Spleen (tissue), 11 donors: Measurements from ENCODE around the gene CSNK1D. TPM values are rescaled to one million over a fixed set of nuclear protein-coding genes. Genes with fewer than 3 reads are reported as not detected.
"Not testable (repeated sequence)": the region's sequence is repeated elsewhere in the genome, so short reads cannot be mapped to it uniquely, and the experiment has no call there.

Source experiments
- DNase-seq: peaks from one replicate; pipeline ENCODE4 v3.0.0-alpha.2; 2020
- H3K27ac ChIP-seq, 8 donors: fragments of 200-600 bp; sonication (generic) in 7 of 8; 1 replicate in 4 of 8; 2 replicates in 4 of 8; pipeline versions ENCODE4 v1.5.0 to v1.8.0; 2016 to 2021; ENCODE audit warnings: inconsistent platforms in 4 of 8, mild to moderate bottlenecking in 4 of 8, moderate library complexity in 1 of 8
- H3K27me3 ChIP-seq, 7 donors: fragments of 200-600 bp; sonication (generic) in 6 of 7; replicated peaks in 1 of 7; 1 replicate in 4 of 7; 2 replicates in 3 of 7; pipeline versions ENCODE4 v1.5.0 to v1.8.0; 2016 to 2021; ENCODE audit warnings: inconsistent platforms in 3 of 7, mild to moderate bottlenecking in 1 of 7
- H3K36me3 ChIP-seq, 6 donors: fragments of 200-600 bp; sonication (generic) in 5 of 6; 1 replicate in 4 of 6; 2 replicates in 2 of 6; pipeline versions ENCODE4 v1.5.0 to v1.8.0; 2016 to 2021; ENCODE audit warnings: inconsistent platforms in 2 of 6
- H3K4me1 ChIP-seq, 6 donors: fragments of 200-600 bp; sonication (generic) in 5 of 6; 1 replicate in 3 of 6; 2 replicates in 3 of 6; pipeline versions ENCODE4 v1.5.0 to v1.8.0; 2016 to 2021; ENCODE audit warnings: inconsistent platforms in 3 of 6
- H3K4me3 ChIP-seq, 8 donors: fragments of 200-600 bp; sonication (generic) in 7 of 8; 1 replicate in 4 of 8; 2 replicates in 4 of 8; pipeline versions ENCODE4 v1.5.0 to v1.8.0; 2016 to 2021; ENCODE audit warnings: inconsistent platforms in 4 of 8, mild to moderate bottlenecking in 4 of 8, moderate library complexity in 2 of 8
- H3K9me3 ChIP-seq, 8 donors: fragments of 200-600 bp; sonication (generic) in 7 of 8; 1 replicate in 4 of 8; 2 replicates in 4 of 8; pipeline versions ENCODE4 v1.5.0 to v1.8.0; 2016 to 2021; ENCODE audit warnings: inconsistent platforms in 4 of 8
- CTCF ChIP-seq, 11 experiments: fragments of 200-600 bp in 7 of 11; fragments of 450-650 bp in 4 of 11; sonication (generic) in 4 of 11; IDR thresholded peaks in 8 of 11; conservative IDR thresholded peaks in 3 of 11; 1 replicate in 7 of 11; 2 replicates in 4 of 11; pipeline versions ENCODE4 v1.4.0 to v1.8.0; 2016 to 2021; ENCODE audit warnings: antibody characterized with exemption in 11 of 11, inconsistent platforms in 4 of 11, mild to moderate bottlenecking in 1 of 11
- POLR2A ChIP-seq, 3 donors: fragments of 450-650 bp; IDR thresholded peaks; one replicate each; pipeline ENCODE4 v1.5.1; 2017; ENCODE audit warnings: antibody characterized with exemption in 3 of 3, mild to moderate bottlenecking in 1 of 3
- POLR2AphosphoS5 ChIP-seq, 3 donors: sonication (generic); formaldehyde crosslinking; IDR thresholded peaks; one replicate each; pipeline ENCODE4 v1.5.1; 2017; ENCODE audit warnings: antibody characterized with exemption in 3 of 3
- WGBS, 5 donors: extraction: QIAGEN DNeasy Blood & Tissue Kit in 3 of 5; methylation state at CpG; one replicate each; pipeline versions ENCODE4 v1.1.5 to v1.1.7; 2013 to 2018; 5-methylcytosine and 5-hydroxymethylcytosine counted together
- intact Hi-C: fragments of 100-400 bp; cut with DNase I; formaldehyde crosslinking; loops from one replicate; pipeline ENCODE4 v1.15.0; 2023; ENCODE audit warnings: low total_unique reads
- microRNA-seq, 3 donors: library from miRNA; unstranded; fragments of <30 nt; microRNA quantifications; one replicate each; pipeline versions ENCODE4 to v1.1.0, GENCODE V29; 2019 to 2020
- polyA plus RNA-seq, 3 donors: library from polyadenylated mRNA; stranded (reverse); fragments of 200-250 nt; gene quantifications; one replicate each; pipeline ENCODE4 v1.2.1, GENCODE V29; 2013
- total RNA-seq, 7 donors: library from RNA; depleted of rRNA in 3 of 7; stranded (reverse); fragments of >200 nt in 3 of 7; fragmentation: NEBNext Ultra II Directional in 4 of 7; extraction: Animal tissue kit (Norgen Biotek cat#: 25700) in 4 of 7; gene quantifications; one replicate each; pipeline versions ENCODE4 v1.1.0 to v1.2.1, GENCODE V29; 2016 to 2021
- donor health status: healthy with polysubstance abuse.
- donor health status: DM: no; HTN: no; CAD: no; lungs with moderate emphysema.
- donor health status: DM: no; HTN: no; CAD: no.
- donor health status: Bipolar disorder and iron deficiency.
- donor health status: healthy.
- donor health status: DM: no; HTN: no; CAD: no.
- donor health status: DM: yes; HTN: yes; CAD: no.

CSNK1D gene
- total and polyA plus RNA-seq, 10 donors, result 46.5 to 216 (median 119) TPM

DNA sequence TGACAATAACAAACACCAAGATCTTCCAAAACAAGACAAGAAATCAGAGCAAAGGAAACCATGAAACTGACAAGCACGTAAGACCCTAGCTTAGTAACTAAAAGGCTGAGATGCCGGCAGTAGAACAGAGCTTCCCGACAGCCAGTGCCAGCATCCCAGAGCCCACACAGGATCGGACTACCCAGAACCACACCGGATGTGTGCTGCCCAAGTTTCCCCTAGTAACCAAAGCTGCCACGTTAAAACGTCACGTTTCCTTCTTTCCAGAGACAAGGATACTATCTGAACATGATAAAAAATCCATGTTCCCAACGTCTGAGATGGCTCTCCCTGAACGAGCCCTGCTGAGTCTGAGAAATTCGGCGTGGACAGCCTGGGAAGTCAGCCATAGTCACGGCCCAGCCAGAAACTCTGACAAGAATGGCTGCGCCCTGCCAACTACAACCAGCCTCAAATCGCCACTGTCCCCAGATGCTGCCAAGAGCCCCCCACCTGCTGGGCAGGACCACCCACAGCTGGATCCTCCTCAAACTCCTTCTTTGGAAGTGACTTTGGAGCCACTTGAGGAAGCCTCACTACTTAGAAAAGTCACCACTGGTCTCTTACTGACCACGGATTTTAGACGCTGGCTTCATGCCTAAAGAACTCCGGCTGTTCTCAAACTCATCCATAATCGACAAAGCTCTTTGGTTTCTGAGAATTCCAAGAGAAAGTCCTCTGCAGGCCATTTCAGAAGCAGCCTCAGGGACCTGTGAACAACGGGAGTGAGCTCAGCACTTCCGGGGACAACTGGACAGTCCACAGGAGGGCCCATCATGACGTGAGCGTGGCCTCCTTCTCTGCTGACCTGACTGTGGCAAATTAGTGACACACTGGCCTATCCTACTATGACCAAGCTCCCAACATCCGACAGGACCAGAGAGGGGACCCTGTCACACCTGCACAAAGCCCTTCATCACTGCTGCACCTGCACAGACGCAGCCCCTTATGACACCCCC is 77.5 kb downstream of the CSNK1D start:
- Histone ChIP-seq H3K27me3 (no peaks in the 10 kb centered on the region), H3K9me3 (no peaks in the 10 kb centered on the region), H3K36me3 (peaks cover 0 to 72% (median 11%) of the 10 kb centered on the region in 6 donors), H3K4me3 (no peak overlapping the region), H3K27ac (no peak overlapping the region), H3K4me1 (peaks cover 0 to 40% (median 13%) of the 10 kb centered on the region in 6 donors)
- TF ChIP-seq POLR2A (IDR thresholded peaks at IDR 0.05), result no peak
- no peak for DNase-seq
- 87 to 92% (median 90%) methylated on average over 24 to 25 of the region's 25 CpGs for WGBS, 5 donors
- intact Hi-C loops, result no loop called here

- Histone ChIP-seq H3K36me3 (peaks cover 0 to 66% (median 11%) of the 10 kb centered on the region in 6 donors), H3K4me1 (peaks cover 0 to 27% (median 9%) of the 10 kb centered on the region in 6 donors), H3K27ac (peak overlapping the region in 1 of 8 donors; percentile 85), H3K4me3 (no peak overlapping the region), H3K27me3 (no peaks in the 10 kb centered on the region), H3K9me3 (no peaks in the 10 kb centered on the region)
- TF ChIP-seq POLR2AphosphoS5 (IDR thresholded peaks at IDR 0.05), result no peak
- TF ChIP-seq CTCF (IDR thresholded peaks at IDR 0.05 in 8 of 11, conservative IDR thresholded peaks at IDR 0.05 in 3 of 11), result no peak
- no peak for TF ChIP-seq POLR2A (IDR thresholded peaks at IDR 0.05)
- intact Hi-C loops, result no loop called here
- no peak for DNase-seq
- 96 to 97% (median 97%) methylated on average over 5 to 16 of the region's 16 CpGs for whole genome bisulfite sequencing, 5 donors
Observed at GRCh38 chr17:82194765-82195164, 78.7 kb downstream of the CSNK1D start.

DNA sequence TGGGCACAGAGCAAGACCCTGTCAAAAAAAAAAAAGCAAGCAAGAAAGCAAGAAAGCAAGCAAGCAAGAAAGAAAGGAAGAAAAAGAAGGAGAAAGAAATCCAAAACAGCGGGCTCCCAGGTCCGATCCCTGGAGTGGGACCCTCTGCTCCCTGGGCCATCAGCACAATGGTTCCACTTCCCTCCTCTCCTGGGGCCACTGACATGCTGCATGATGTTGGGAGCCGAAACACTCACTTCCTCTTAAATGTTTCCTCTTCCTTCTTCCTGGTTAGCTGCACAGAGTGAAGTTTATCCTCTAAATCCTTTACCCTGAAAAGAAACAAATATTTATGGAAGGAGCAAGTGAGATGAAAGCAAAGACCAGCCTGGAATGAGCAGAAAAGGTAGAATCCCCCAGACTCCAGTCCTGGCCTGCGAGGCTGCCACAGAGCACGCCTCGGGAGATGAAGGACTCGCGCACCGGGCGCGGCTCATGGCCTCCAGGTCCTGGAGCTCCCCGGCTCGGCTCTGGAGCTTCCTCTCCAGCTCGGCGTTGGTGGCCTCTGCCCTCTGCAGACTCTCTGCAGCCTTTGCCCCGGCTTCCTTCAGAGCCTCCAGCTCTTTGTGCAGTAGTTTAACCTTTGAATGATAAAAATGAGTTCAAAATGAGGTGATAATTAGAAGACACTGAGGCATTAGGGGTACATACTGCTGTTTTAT is 79.8 kb downstream of the CSNK1D start:
- WGBS, 5 donors, result 64 to 80% (median 68%) methylated on average over 16 of the region's 16 CpGs

GRCh38 chr17:82193050-82193449 is 80.5 kb downstream of the CSNK1D start:
- H3K27ac ChIP-seq, result peak overlapping the region in 7 of 8 donors; percentile 6 to 85 (median 67)
- intact Hi-C loops, result not testable (repeated sequence)
- 83 to 90% (median 88%) methylated on average over 6 of the region's 6 CpGs for WGBS, 5 donors

More for the DNA sequence above, 79.8 kb downstream of the CSNK1D start:
- intact Hi-C loops, result no loop called here
- peak in 2 of 3 donors; percentile 46 to 62 for TF ChIP-seq POLR2AphosphoS5 (IDR thresholded peaks at IDR 0.05)
- TF ChIP-seq CTCF (IDR thresholded peaks at IDR 0.05 in 8 of 11, conservative IDR thresholded peaks at IDR 0.05 in 3 of 11), result no peak
- peaks cover 0 to 26% (median 9%) of the 10 kb centered on the region in 6 donors for H3K4me1 ChIP-seq
- no peaks in the 10 kb centered on the region for H3K9me3 ChIP-seq
- peaks cover 0 to 62% (median 11%) of the 10 kb centered on the region in 6 donors for H3K36me3 ChIP-seq
- peak overlapping the region; percentile 6 to 85 (median 67) for H3K27ac ChIP-seq
- H3K27me3 ChIP-seq, result no peaks in the 10 kb centered on the region
- H3K4me3 ChIP-seq, result peak overlapping the region in 3 of 8 donors; percentile 20 to 57 (median 32)
- DNase-seq, result no peak

More at GRCh38 chr17:82193050-82193449, 80.5 kb downstream of the CSNK1D start:
- Histone ChIP-seq H3K36me3 (peaks cover 0 to 56% (median 11%) of the 10 kb centered on the region in 6 donors), H3K4me1 (peaks cover 0 to 21% (median 9%) of the 10 kb centered on the region in 6 donors)
- DNase-seq, H3K9me3 ChIP-seq, H3K4me3 ChIP-seq, H3K27me3 ChIP-seq: not testable (repeated sequence)

Small RNAs within 50 kb of the gene (microRNA-seq; reads per million reads assigned to microRNA genes)
- 0 to 0.72 (median 0.70) reads per million in 3 donors for gene MIR6787

Other genes starting within 250 kb of the CSNK1D start
- gene RAC3, start 242.0 kb downstream of the CSNK1D start, total RNA-seq, result 1 to 10 TPM in 2 of 7 donors, under 1 TPM in 3, not detected in 2; 0.60 to 1.4 (median 0.66) TPM
- gene RAC3, start 242.0 kb downstream of the CSNK1D start, polyA plus RNA-seq, result 1 to 10 TPM; 1.0 to 3.4 (median 2.0) TPM
- gene DCXR, start 236.0 kb downstream of the CSNK1D start, total RNA-seq, result 10 to 100 TPM; 44.2 to 82.5 (median 54.9) TPM
- gene DCXR, start 236.0 kb downstream of the CSNK1D start, polyA plus RNA-seq, result 10 to 100 TPM; 74.8 to 88.0 (median 87.6) TPM
- 10 to 100 TPM; 21.4 to 36.3 (median 26.0) TPM for gene RFNG, start 221.9 kb downstream of the CSNK1D start, total RNA-seq
- 10 to 100 TPM; 24.5 to 42.3 (median 41.5) TPM for gene RFNG, start 221.9 kb downstream of the CSNK1D start, polyA plus RNA-seq
- gene GPS1, start 221.8 kb downstream of the CSNK1D start, total RNA-seq, result 10 to 100 TPM; 61.5 to 77.2 (median 66.5) TPM
- gene GPS1, start 221.8 kb downstream of the CSNK1D start, polyA plus RNA-seq, result 100 to 1,000 TPM in 1 of 3 donors, 10 to 100 TPM in 2; 69.5 to 109 (median 95.4) TPM
- 100 to 1,000 TPM in 3 of 7 donors, 10 to 100 TPM in 4; 76.4 to 114 (median 87.9) TPM for gene DUS1L, start 207.9 kb downstream of the CSNK1D start, total RNA-seq
- gene DUS1L, start 207.9 kb downstream of the CSNK1D start, polyA plus RNA-seq, result 100 to 1,000 TPM; 130 to 174 (median 173) TPM
- 10 to 100 TPM; 20.6 to 45.2 (median 22.3) TPM for gene FASN, start 175.5 kb downstream of the CSNK1D start, total RNA-seq
- 10 to 100 TPM in 1 of 3 donors, 1 to 10 TPM in 2; 9.3 to 14.7 (median 9.3) TPM for gene FASN, start 175.5 kb downstream of the CSNK1D start, polyA plus RNA-seq
- 10 to 100 TPM; 28.8 to 59.6 (median 43.6) TPM for gene CCDC57, start 60.9 kb downstream of the CSNK1D start, total RNA-seq
- 100 to 1,000 TPM in 1 of 3 donors, 10 to 100 TPM in 2; 82.4 to 164 (median 83.0) TPM for gene CCDC57, start 60.9 kb downstream of the CSNK1D start, polyA plus RNA-seq
- 100 to 1,000 TPM in 3 of 7 donors, 10 to 100 TPM in 4; 41.7 to 185 (median 91.6) TPM for gene SLC16A3, start 44.7 kb downstream of the CSNK1D start, total RNA-seq
- 10 to 100 TPM; 11.1 to 28.2 (median 16.5) TPM for gene SLC16A3, start 44.7 kb downstream of the CSNK1D start, polyA plus RNA-seq
- gene CD7, start 43.9 kb upstream of the CSNK1D start, total RNA-seq, result 10 to 100 TPM; 18.9 to 60.1 (median 39.4) TPM
- 10 to 100 TPM; 14.8 to 24.5 (median 16.1) TPM for gene CD7, start 43.9 kb upstream of the CSNK1D start, polyA plus RNA-seq
- gene SECTM1, start 60.1 kb upstream of the CSNK1D start, total RNA-seq, result 100 to 1,000 TPM in 1 of 7 donors, 10 to 100 TPM in 6; 55.6 to 141 (median 66.6) TPM
- 10 to 100 TPM in 1 of 3 donors, 1 to 10 TPM in 2; 6.0 to 15.2 (median 7.0) TPM for gene SECTM1, start 60.1 kb upstream of the CSNK1D start, polyA plus RNA-seq
- gene TEX19, start 85.5 kb upstream of the CSNK1D start, total RNA-seq, result not detected
- not detected for gene TEX19, start 85.5 kb upstream of the CSNK1D start, polyA plus RNA-seq
- 1 to 10 TPM in 1 of 7 donors, under 1 TPM in 4, not detected in 2; 0.26 to 3.1 (median 0.60) TPM for gene UTS2R, start 98.1 kb upstream of the CSNK1D start, total RNA-seq
- not detected for gene UTS2R, start 98.1 kb upstream of the CSNK1D start, polyA plus RNA-seq
- 10 to 100 TPM; 62.3 to 88.0 (median 73.5) TPM for gene HEXD, start 144.6 kb upstream of the CSNK1D start, total RNA-seq
- gene HEXD, start 144.6 kb upstream of the CSNK1D start, polyA plus RNA-seq, result 100 to 1,000 TPM in 2 of 3 donors, 10 to 100 TPM in 1; 86.3 to 272 (median 257) TPM
- 10 to 100 TPM; 21.3 to 28.1 (median 23.1) TPM for gene OGFOD3, start 144.9 kb upstream of the CSNK1D start, total RNA-seq
- 10 to 100 TPM; 10.3 to 17.9 (median 12.9) TPM for gene OGFOD3, start 144.9 kb upstream of the CSNK1D start, polyA plus RNA-seq
- gene CYBC1, start 177.1 kb upstream of the CSNK1D start, total RNA-seq, result 100 to 1,000 TPM; 225 to 333 (median 288) TPM
- 100 to 1,000 TPM; 105 to 192 (median 132) TPM for gene CYBC1, start 177.1 kb upstream of the CSNK1D start, polyA plus RNA-seq
- gene NARF, start 185.0 kb upstream of the CSNK1D start, total RNA-seq, result 100 to 1,000 TPM in 3 of 7 donors, 10 to 100 TPM in 4; 59.5 to 127 (median 93.0) TPM
- gene NARF, start 185.0 kb upstream of the CSNK1D start, polyA plus RNA-seq, result 100 to 1,000 TPM in 2 of 3 donors, 10 to 100 TPM in 1; 75.7 to 117 (median 116) TPM
- gene FOXK2, start 246.0 kb upstream of the CSNK1D start, total RNA-seq, result 10 to 100 TPM; 39.9 to 55.1 (median 45.6) TPM
- gene FOXK2, start 246.0 kb upstream of the CSNK1D start, polyA plus RNA-seq, result 10 to 100 TPM; 10.4 to 16.7 (median 12.4) TPM